HepG2 (cell line): ENCODE measurements around the gene PLA2G4D. TPM values are rescaled to one million over a fixed set of nuclear protein-coding genes. Genes with fewer than 3 reads are reported as not detected.

Source experiments
- ATAC-seq: fragments of 200-7000 bp; cut with Tn5 transposase; 3 replicates; pipeline ENCODE4 v1.9.1; 2020; ENCODE audit warnings: mild to moderate bottlenecking, moderate library complexity
- BruUV-seq: library from RNA; stranded (reverse); fragments of 400-500 nt; replicated peaks from 2 replicates; lab custom pipeline; 2021; lab: Mats Ljungman, UMichigan
- CTCF ChIA-PET: fragments of 300-600 bp; formaldehyde crosslinking; extraction: SDS; loops from one replicate; lab custom pipeline; 2021; ENCODE audit warnings: low total read pairs, inconsistent platforms, low intra/inter-chr PET ratio; lab: Yijun Ruan, JAX
- POLR2A ChIA-PET: fragments of 350-600 bp; sonication (Branson Sonifier 250); formaldehyde crosslinking; loops from one replicate; lab custom pipeline; 2020; ENCODE audit warnings: antibody characterized with exemption, inconsistent platforms; lab: Yijun Ruan, JAX
- DNase-seq: peaks from one replicate; pipeline ENCODE4 v3.0.0-alpha.2; 2015; ENCODE audit warnings: low spot score
- FAIRE-seq: peaks from 3 replicates; lab custom pipeline; 2011; peaks lifted over from hg19 to GRCh38; lab: Jason Lieb, UNC
- H2AFZ ChIP-seq: one replicate; pipeline ENCODE4 v1.6.1; 2011; ENCODE audit warnings: low read length, inconsistent platforms
- H3K27ac ChIP-seq: fragments of 300-600 bp; 3 replicates; pipeline ENCODE4 v1.8.0; 2011; ENCODE audit warnings: mixed run types, mild to moderate bottlenecking, mixed read lengths, low read length, inconsistent platforms; ENCODE audit not compliant: insufficient read depth; ENCODE audit errors: extremely low read length
- H3K27me3 ChIP-seq, 2 experiments: fragments of 200-600 bp in 1 of 2; 2 replicates in 1 of 2; 3 replicates in 1 of 2; pipeline versions ENCODE4 v1.6.0 to v1.8.0; 2011; ENCODE audit warnings: low read length in 2 of 2, mild to moderate bottlenecking in 2 of 2, moderate library complexity in 2 of 2, inconsistent platforms in 1 of 2; ENCODE audit not compliant: insufficient read depth in 2 of 2, control insufficient read depth in 1 of 2
- H3K36me3 ChIP-seq, 2 experiments: fragments of 200-600 bp in 1 of 2; replicated peaks in 1 of 2; 2 replicates in 1 of 2; 3 replicates in 1 of 2; pipeline versions ENCODE4 v1.5.1 to v1.8.0; 2011; ENCODE audit warnings: low read length in 2 of 2, inconsistent platforms in 1 of 2; ENCODE audit not compliant: insufficient read depth in 2 of 2, control insufficient read depth in 1 of 2
- H3K4me1 ChIP-seq: 2 replicates; pipeline ENCODE4 v1.5.1; 2012; ENCODE audit warnings: low read length, inconsistent platforms; ENCODE audit not compliant: insufficient read depth
- H3K4me2 ChIP-seq: 2 replicates; pipeline ENCODE4 v1.6.0; 2011; ENCODE audit warnings: low read depth, low read length, inconsistent platforms
- H3K4me3 ChIP-seq, 3 experiments: fragments of 200-600 bp in 1 of 3; sonication (generic), shearing (Covaris generic) in 1 of 3; replicated peaks in 1 of 3; 2 replicates each; pipeline ENCODE4 v1.5.1; 2011 to 2016; ENCODE audit warnings: low read length in 3 of 3, inconsistent platforms in 2 of 3, low read depth in 2 of 3, mild to moderate bottlenecking in 2 of 3, control low read depth in 1 of 3, mixed read lengths in 1 of 3; ENCODE audit not compliant: insufficient read depth in 1 of 3
- H3K79me2 ChIP-seq: one replicate; pipeline ENCODE4 v1.6.1; 2011; ENCODE audit warnings: low read length, inconsistent platforms; ENCODE audit not compliant: insufficient read depth
- H3K9ac ChIP-seq: 2 replicates; pipeline ENCODE4 v1.6.0; 2011; ENCODE audit warnings: mild to moderate bottlenecking, low read depth, low read length, inconsistent platforms; ENCODE audit not compliant: insufficient read depth
- H3K9me3 ChIP-seq: 2 replicates; pipeline ENCODE4 v1.5.1; 2012; ENCODE audit warnings: mild to moderate bottlenecking, low read length
- H4K20me1 ChIP-seq: 2 replicates; pipeline ENCODE4 v1.6.0; 2011; ENCODE audit warnings: inconsistent platforms, mild to moderate bottlenecking, low read length, moderate library complexity; ENCODE audit not compliant: insufficient read depth
- ARID3A ChIP-seq: IDR thresholded peaks from 2 replicates; pipeline ENCODE4 v1.6.1; 2012; ENCODE audit warnings: low read depth, low read length, improper control_type of control experiment
- KLF12 ChIP-seq: sonication (generic); formaldehyde crosslinking; IDR thresholded peaks from 2 replicates; pipeline ENCODE4 v1.4.0; 2020; ENCODE audit warnings: missing genetic modification reagents, borderline replicate concordance
- TOPORS ChIP-seq: sonication (generic); formaldehyde crosslinking; IDR thresholded peaks from 2 replicates; pipeline ENCODE4 v1.8.0; 2023; ENCODE audit warnings: mild to moderate bottlenecking, missing genetic modification reagents
- ZBTB46 ChIP-seq: sonication (generic); formaldehyde crosslinking; IDR thresholded peaks from 2 replicates; pipeline ENCODE4 v1.4.0; 2020; ENCODE audit warnings: mild to moderate bottlenecking, missing genetic modification reagents, borderline replicate concordance
- WGBS: methylation state at CpG from one replicate; pipeline ENCODE4 v1.1.6; 2017; ENCODE audit warnings: low lambda C conversion rate; 5-methylcytosine and 5-hydroxymethylcytosine counted together
- in situ Hi-C: cut with HindIII; loops from 2 replicates; pipeline ENCODE4 v1.10.0; 2017; ENCODE audit warnings: low pct_unique_long_range_greater_than_20kb; ENCODE audit not compliant: extremely low pct_ligation_motif_present
- intact Hi-C: fragments of 100-400 bp; cut with micrococcal nuclease; formaldehyde crosslinking; loops from one replicate; pipeline ENCODE4 v1.10.0; 2022; ENCODE audit not compliant: unreplicated experiment
- polyA plus RNA-seq, 8 experiments: library from polyadenylated mRNA; depleted of rRNA in 3 of 8; stranded (reverse) in 7 of 8; unstranded in 1 of 8; fragments of >200 nt; fragmentation: Illumina TruSeq in 4 of 8; extraction: Trizol in 4 of 8; gene quantifications; 2 replicates each; pipeline versions ENCODE4 v1.2.1 to v1.2.3, GENCODE V29; 2011 to 2016; ENCODE audit warnings: low read depth in 4 of 8, missing spikeins in 1 of 8, mixed read lengths in 1 of 8; ENCODE audit not compliant: insufficient read depth in 1 of 8
- total RNA-seq, 5 experiments: library from RNA; depleted of rRNA; stranded (reverse); fragments of >200 nt; fragmentation: Illumina TruSeq; extraction: Trizol; gene quantifications; 2 replicates each; pipeline ENCODE4 v1.2.3, GENCODE V29; 2016; ENCODE audit warnings: low read depth in 1 of 5

The PLA2G4D gene
- total and polyA plus RNA-seq, 2 of the 13 experiments (the other 11 are each of a cell fraction or from before 2014, with no cell fraction given) = 0.04 to 0.21 TPM

GRCh38 chr15:42053010-42053409, 41.4 kb downstream of the PLA2G4D start:
- peaks cover 0 to 18% of the 10 kb centered on the region in 2 experiments; a peak in 2 of 5 replicates for H3K27me3 ChIP-seq
- no peaks in the 10 kb centered on the region for H3K36me3 ChIP-seq
- H3K79me2 ChIP-seq = no peaks in the 10 kb centered on the region
- H3K4me1 ChIP-seq = peaks cover 16% of the 10 kb centered on the region
- H3K4me3 ChIP-seq = no peak overlapping the region
- no peaks in the 10 kb centered on the region for H4K20me1 ChIP-seq
- no peak overlapping the region for H3K27ac ChIP-seq
- intact Hi-C loops (no loop called here), in situ Hi-C loops (no loop called here)
- ATAC-seq (no peak), FAIRE-seq (no peak), DNase-seq (no peak)
- H3K9ac ChIP-seq = no peak overlapping the region
- ChIA-PET POLR2A (no interaction called here), CTCF (no interaction called here)
- BruUV-seq = no TSS peak
- TF ChIP-seq TOPORS (CRISPR knock-in tag) (no peak), ARID3A (no peak), KLF12 (CRISPR knock-in tag) (no peak), ZBTB46 (CRISPR knock-in tag) (no peak)
- no peak overlapping the region for H2AFZ ChIP-seq
- 21% methylated on average over 3 of the region's 4 CpGs for WGBS
- no peaks in the 10 kb centered on the region for H3K9me3 ChIP-seq
- H3K4me2 ChIP-seq = no peak overlapping the region
